GM10266 (cell line): ENCODE results near the gene MYDGF.

Source experiments
- DNase-seq: peaks from one replicate; pipeline ENCODE4 v3.0.0; 2012; ENCODE audit errors: extremely low spot score
- TF ChIP-seq, protein P1 (sequence below): IDR thresholded peaks from 2 replicates; pipeline ENCODE4 v1.5.1; 2012; ENCODE audit warnings: mild to moderate bottlenecking, low read depth; ENCODE audit not compliant: control insufficient read depth, insufficient read depth; ENCODE audit errors: missing control alignments

Gene MYDGF

DNA sequence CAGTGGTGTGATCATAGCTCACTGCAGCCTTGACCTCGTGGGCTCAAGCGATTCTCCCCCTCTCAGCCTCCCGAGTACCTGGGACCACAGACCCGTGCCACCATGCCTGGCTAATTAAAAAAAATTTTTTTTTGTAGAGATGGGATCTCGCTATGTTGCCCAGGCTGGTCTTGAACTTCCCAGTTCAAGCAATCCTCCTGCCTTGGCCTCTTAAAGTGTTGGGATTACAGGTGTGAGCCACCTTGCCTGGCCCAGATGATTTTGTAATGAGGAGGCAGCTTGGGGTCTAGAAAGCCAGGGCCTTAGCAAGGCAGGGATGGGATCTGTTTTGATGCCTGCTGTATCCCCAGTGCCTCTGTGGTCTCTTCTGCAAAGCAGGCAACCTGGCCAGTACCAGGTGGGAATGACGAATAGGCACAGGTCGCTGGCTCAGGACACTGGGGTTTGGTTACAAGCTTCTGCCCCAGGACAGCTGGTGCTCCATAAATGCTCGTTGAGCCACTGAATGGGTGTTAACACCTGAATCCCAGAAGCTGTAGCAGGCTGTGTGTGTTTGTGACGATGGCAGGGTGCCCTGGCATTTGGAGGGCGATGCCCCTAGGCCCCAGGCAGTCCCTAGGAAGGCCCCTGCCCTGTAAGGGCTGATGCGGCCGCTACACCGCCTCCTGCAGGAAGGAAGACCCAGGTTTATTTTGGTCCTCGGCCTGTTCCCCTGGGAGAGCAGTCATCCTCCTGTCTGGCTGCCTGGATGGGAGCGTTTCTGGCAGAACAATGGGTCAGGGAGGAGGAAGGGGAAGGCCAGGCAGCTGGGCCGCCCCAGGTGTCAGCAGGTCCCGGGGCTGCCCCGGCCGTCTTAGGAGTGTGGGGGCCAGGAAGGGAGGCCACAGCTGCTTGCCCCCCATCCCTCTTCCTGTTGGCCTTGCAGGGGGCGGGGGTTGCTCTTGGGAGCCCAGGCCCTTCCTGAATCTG is 22.2 kb downstream of the MYDGF start:
- TF ChIP-seq, protein P1, sequence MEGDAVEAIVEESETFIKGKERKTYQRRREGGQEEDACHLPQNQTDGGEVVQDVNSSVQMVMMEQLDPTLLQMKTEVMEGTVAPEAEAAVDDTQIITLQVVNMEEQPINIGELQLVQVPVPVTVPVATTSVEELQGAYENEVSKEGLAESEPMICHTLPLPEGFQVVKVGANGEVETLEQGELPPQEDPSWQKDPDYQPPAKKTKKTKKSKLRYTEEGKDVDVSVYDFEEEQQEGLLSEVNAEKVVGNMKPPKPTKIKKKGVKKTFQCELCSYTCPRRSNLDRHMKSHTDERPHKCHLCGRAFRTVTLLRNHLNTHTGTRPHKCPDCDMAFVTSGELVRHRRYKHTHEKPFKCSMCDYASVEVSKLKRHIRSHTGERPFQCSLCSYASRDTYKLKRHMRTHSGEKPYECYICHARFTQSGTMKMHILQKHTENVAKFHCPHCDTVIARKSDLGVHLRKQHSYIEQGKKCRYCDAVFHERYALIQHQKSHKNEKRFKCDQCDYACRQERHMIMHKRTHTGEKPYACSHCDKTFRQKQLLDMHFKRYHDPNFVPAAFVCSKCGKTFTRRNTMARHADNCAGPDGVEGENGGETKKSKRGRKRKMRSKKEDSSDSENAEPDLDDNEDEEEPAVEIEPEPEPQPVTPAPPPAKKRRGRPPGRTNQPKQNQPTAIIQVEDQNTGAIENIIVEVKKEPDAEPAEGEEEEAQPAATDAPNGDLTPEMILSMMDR, result peak; percentile 28
- DNase-seq, result peak; percentile 66

DNA sequence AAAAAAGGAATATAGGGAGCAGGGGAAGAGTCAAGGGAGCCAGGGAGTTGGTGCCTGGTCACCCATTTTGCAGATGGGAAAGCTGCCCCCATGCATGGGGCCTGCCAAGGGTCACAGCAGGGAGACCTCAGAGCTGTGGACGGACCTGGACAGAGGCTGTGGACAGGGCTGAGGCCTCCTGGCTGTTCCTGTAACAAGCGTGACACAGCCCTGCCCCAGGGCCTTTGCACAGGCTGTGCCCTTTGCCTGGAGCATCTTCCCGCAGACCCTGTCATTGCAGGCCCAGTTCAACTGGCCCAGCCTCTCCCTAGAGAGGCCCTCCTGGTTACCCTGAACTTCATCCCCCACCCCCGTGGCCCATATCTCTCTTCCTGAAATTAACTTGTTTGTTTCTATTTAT is 24.4 kb downstream of the MYDGF start:
- DNase-seq, result no peak
- TF ChIP-seq, protein P1, result no peak

- TF ChIP-seq, protein P1, result no peak
- no peak for DNase-seq
These were observed 27.5 kb downstream of the MYDGF start for GRCh38 chr19:4642625-4643024.

- DNase-seq, result no peak
- TF ChIP-seq, protein P1, result no peak
These were observed 29.0 kb downstream of the MYDGF start for GRCh38 chr19:4641132-4641531.

GRCh38 chr19:4640247-4641000 is 29.7 kb downstream of the MYDGF start:
- TF ChIP-seq, protein P1, result no peak
- DNase-seq, result no peak

DNA sequence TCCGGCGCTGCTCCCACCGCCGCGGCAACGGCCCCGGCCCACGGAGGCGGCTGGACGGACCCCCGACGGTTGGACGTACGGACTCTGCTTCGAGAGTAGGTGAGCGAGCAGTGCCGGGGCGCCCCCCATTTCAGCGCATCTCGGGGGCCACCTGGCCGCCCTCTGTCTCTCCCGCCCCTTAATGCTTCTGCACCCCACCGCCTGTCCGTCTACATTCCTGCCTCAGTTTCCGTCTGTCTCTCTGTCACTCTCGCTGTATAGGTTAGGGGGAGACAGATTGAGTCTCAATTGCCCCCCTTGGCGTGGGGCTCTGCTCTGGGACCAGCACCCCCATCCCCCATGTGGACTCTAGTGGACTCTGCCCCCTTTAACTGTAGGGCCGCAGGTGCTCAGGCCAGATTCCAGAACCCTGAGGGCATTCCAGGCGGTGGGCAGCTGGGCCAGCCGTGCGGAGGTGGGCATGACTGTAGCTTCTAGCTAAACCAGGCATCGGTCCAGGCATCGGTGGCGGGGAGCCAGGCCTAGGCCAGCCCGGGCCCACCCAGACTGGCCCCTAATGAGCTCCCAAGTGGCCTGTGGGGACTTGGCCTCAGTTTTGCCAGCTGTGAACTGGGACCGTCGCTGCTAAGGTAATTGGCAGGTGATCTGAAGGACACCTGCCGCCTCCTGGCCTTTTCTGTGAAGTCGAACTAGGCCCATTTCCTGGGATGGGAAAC is 30.5 kb downstream of the MYDGF start:
- TF ChIP-seq, protein P1, result no peak
- DNase-seq, result no peak
